Activated CD8-positive, alpha-beta T cell treated with anti-CD3 and anti-CD28 coated beads, Interleukin-2, amount 10 ng/mL, durations not matched to agents 7 days and 5 days (primary cell): Measurements from ENCODE around the gene SCAMP1. TPM values are rescaled to one million over a fixed set of nuclear protein-coding genes. Genes with fewer than 3 reads are reported as not detected.

Experiments used
- ATAC-seq: fragments of 150-1000 bp; cut with Tn5 transposase; one replicate; pipeline ENCODE4 v1.10.0; 2021; ENCODE audit warnings: moderate library complexity
- CTCF ChIA-PET: fragments of 350-600 bp; sonication (Branson Sonifier 250); formaldehyde crosslinking; loops from one replicate; lab custom pipeline; 2021; ENCODE audit warnings: antibody characterized with exemption; lab: Charles Lee
- POLR2A ChIA-PET: fragments of 350-600 bp; sonication (Branson Sonifier 250); formaldehyde crosslinking; loops from one replicate; lab custom pipeline; 2021; ENCODE audit warnings: antibody characterized with exemption; lab: Charles Lee
- DNase-seq: peaks from one replicate; pipeline ENCODE4 v3.0.0-alpha.2; 2020
- H3K27ac Mint-ChIP-seq: one replicate; pipeline ENCODE4 v1.8.0; 2021; ENCODE audit warnings: mild to moderate bottlenecking, mixed read lengths
- H3K27me3 Mint-ChIP-seq: one replicate; pipeline ENCODE4 v1.8.0; 2021; ENCODE audit warnings: low read depth, mixed read lengths
- H3K36me3 Mint-ChIP-seq: one replicate; pipeline ENCODE4 v1.8.0; 2021; ENCODE audit warnings: low read depth, mixed read lengths
- H3K4me1 Mint-ChIP-seq: one replicate; pipeline ENCODE4 v1.8.0; 2021; ENCODE audit warnings: low read depth, mixed read lengths
- H3K4me3 Mint-ChIP-seq: one replicate; pipeline ENCODE4 v1.8.0; 2021; ENCODE audit warnings: mild to moderate bottlenecking, mixed read lengths
- H3K9me3 Mint-ChIP-seq: one replicate; pipeline ENCODE4 v1.8.0; 2022; ENCODE audit warnings: mixed read lengths; ENCODE audit not compliant: insufficient read depth
- total RNA-seq, 2 experiments: library from RNA; stranded (reverse); gene quantifications; one replicate each; pipeline ENCODE4 v1.2.3, GENCODE V29; 2021

SCAMP1 gene
- total RNA-seq, 2 experiments from 2014 or later: 13.5 to 13.9 TPM

- Mint-ChIP-seq H3K4me1 (peaks cover 14% of the 10 kb centered on the region), H3K27ac (no peak overlapping the region), H3K27me3 (peaks cover 61% of the 10 kb centered on the region), H3K9me3 (no peaks in the 10 kb centered on the region), H3K36me3 (no peaks in the 10 kb centered on the region), H3K4me3 (peak overlapping the region; percentile 74)
- ATAC-seq (peak; percentile 82), DNase-seq (peak; percentile 33)
- ChIA-PET CTCF (interaction anchor here (1.0 to 1.7 kb wide), 2 partner anchors 23 to 42 kb away, joined by 5 to 6 read pairs; no protein-coding TSS in a partner anchor), POLR2A (no interaction called here)
Observed at GRCh38 chr5:78509884-78510769, 149.7 kb downstream of the SCAMP1 start.

- no peak for ATAC-seq
Observed at GRCh38 chr5:78511121-78511906, 150.9 kb downstream of the SCAMP1 start.

DNA sequence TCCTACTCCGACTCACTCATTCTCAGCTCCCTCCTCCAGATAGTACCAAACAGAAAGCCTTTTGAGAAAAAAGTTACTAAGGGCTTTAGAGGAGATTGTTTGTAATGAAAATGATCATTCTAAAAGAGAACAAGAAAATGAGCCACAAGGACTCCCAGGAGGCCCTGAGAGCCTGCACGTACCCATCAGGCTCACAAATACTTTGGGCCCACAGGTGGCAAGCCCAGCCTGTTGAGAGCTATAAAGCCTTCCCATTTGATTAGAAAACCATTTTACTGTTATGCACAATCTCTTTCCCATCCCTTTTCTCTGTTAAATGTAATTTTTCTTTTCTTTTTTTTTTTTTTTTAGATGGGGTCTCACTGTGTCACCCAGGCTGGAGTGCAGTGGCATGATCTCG lies 152.0 kb downstream of the SCAMP1 start:
- Mint-ChIP-seq H3K27me3 (peaks cover 65% of the 10 kb centered on the region), H3K4me1 (peaks cover 14% of the 10 kb centered on the region), H3K9me3 (no peaks in the 10 kb centered on the region), H3K4me3 (no peak overlapping the region), H3K27ac (no peak overlapping the region), H3K36me3 (no peaks in the 10 kb centered on the region)
- no peak for DNase-seq
- ChIA-PET POLR2A (interaction anchor here (0.8 kb wide), 1 partner anchor 218 kb away, joined by 3 read pairs; no protein-coding TSS in a partner anchor), CTCF (no interaction called here)
- ATAC-seq: no peak

More at GRCh38 chr5:78511121-78511906, 150.9 kb downstream of the SCAMP1 start:
- POLR2A ChIA-PET: interaction anchor here (0.8 kb wide), 1 partner anchor 217 kb away, joined by 3 read pairs; no protein-coding TSS in a partner anchor
- no peaks in the 10 kb centered on the region for H3K36me3 Mint-ChIP-seq
- DNase-seq: no peak
- H3K27ac Mint-ChIP-seq: no peak overlapping the region
- CTCF ChIA-PET: interaction anchor here (1.2 kb wide), 1 partner anchor 9 kb away, joined by 3 read pairs; no protein-coding TSS in a partner anchor
- peaks cover 14% of the 10 kb centered on the region for H3K4me1 Mint-ChIP-seq
- H3K4me3 Mint-ChIP-seq: no peak overlapping the region
- H3K9me3 Mint-ChIP-seq: no peaks in the 10 kb centered on the region
- peaks cover 63% of the 10 kb centered on the region for H3K27me3 Mint-ChIP-seq

GRCh38 chr5:78513441-78513840 lies 153.0 kb downstream of the SCAMP1 start:
- ATAC-seq (no peak), DNase-seq (no peak)
- H3K9me3 Mint-ChIP-seq: no peaks in the 10 kb centered on the region
- ChIA-PET CTCF (no interaction called here), POLR2A (no interaction called here)
- peaks cover 14% of the 10 kb centered on the region for H3K4me1 Mint-ChIP-seq
- H3K27ac Mint-ChIP-seq: no peak overlapping the region
- H3K27me3 Mint-ChIP-seq: peaks cover 60% of the 10 kb centered on the region
- no peak overlapping the region for H3K4me3 Mint-ChIP-seq
- no peaks in the 10 kb centered on the region for H3K36me3 Mint-ChIP-seq

DNA sequence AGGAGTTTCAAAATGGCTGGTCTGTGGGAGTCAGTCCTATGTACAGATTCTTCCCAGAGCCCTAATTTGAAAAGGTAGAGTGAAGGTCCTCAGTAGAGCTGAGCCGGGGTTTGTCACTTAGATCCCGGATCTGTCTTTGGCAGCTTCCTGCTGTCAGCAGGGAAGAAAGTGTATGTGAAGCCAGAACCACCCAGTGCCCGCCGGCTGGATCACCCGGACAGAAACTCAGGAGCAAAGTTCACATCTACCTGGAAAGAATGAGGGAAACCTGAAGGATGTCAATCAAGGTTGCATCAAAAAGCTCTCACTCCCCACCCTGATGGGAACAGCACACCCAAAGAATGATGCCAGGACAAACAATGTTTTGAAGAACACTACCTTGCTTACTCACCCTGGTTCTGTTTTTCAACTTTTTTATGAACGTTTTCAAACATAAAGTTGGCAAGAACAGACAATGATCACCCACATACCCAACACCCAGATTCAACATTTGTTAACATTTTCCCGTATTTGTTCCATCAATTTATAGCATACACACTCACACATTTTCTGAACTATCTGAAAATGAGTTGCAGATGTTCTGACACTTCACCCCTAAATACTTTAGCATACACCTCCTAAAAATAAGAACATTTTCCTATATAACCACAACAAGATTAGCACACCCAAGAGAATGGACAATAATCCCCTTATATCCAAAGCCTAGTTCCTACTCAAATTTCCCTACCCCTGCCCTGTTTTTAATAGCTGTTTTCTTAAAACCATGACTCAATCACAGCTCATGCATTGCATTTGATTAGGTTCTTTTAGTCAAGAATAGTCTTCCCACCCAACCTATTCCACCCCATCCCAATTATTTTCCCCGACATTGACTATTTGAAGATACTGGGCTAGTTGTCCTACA lies 154.3 kb downstream of the SCAMP1 start:
- Mint-ChIP-seq H3K27ac (no peak overlapping the region), H3K36me3 (no peaks in the 10 kb centered on the region), H3K4me3 (no peak overlapping the region), H3K9me3 (no peaks in the 10 kb centered on the region), H3K4me1 (peaks cover 4% of the 10 kb centered on the region), H3K27me3 (peaks cover 50% of the 10 kb centered on the region)
- ATAC-seq: no peak
- DNase-seq: no peak
- POLR2A ChIA-PET: no interaction called here
- CTCF ChIA-PET: no interaction called here

GRCh38 chr5:78515670-78516069 lies 155.3 kb downstream of the SCAMP1 start:
- no peak for ATAC-seq
- no peaks in the 10 kb centered on the region for H3K9me3 Mint-ChIP-seq
- CTCF ChIA-PET: no interaction called here
- no peak overlapping the region for H3K27ac Mint-ChIP-seq
- no peak for DNase-seq
- peaks cover 45% of the 10 kb centered on the region for H3K27me3 Mint-ChIP-seq
- H3K4me1 Mint-ChIP-seq: no peaks in the 10 kb centered on the region
- POLR2A ChIA-PET: no interaction called here
- no peak overlapping the region for H3K4me3 Mint-ChIP-seq
- H3K36me3 Mint-ChIP-seq: no peaks in the 10 kb centered on the region

DNA sequence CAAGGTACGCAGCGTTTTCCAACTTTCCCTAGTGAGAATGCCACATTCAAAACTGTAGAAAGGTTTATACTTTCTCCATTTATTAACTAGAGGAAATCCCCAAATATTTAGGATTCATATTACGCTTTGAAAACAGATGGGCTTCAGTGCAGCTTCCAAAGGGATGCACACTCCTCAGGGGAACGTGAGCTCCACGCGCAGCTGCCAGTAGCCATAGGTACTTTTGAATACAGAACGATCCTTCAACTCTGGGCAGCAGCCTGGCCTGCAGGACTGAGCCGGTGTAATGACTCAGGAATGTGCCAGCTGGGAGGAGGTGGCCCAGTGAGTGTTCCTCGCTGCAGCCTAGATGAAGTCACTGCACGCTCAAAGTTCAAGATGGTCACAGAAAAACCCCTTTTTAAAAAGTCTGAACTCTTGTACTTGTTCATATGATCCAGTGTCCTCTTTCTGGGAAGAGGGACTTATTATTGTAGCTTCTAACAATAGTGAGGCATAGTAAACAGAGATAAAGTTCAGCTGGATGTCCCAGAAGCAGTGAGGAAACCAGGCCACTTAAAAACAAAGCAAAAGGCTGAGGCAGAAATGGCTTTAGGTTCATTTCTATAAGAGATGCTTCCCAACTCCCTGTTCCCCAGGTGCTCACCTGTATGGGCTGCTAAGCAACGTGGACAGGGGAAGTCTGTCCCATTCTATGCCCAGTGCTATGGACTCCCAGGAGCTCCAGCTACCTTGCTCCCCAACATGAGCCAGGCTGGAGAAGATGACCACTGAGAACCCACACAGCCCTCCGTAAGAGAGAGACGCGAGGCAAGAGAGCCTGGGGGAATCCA lies 158.2 kb downstream of the SCAMP1 start:
- CTCF ChIA-PET: no interaction called here
- no peak overlapping the region for H3K4me3 Mint-ChIP-seq
- H3K27me3 Mint-ChIP-seq: peaks cover 32% of the 10 kb centered on the region

GRCh38 chr5:78519198-78519941 lies 159.0 kb downstream of the SCAMP1 start:
- H3K4me3 Mint-ChIP-seq: no peak overlapping the region
- ATAC-seq: no peak
- peaks cover 32% of the 10 kb centered on the region for H3K27me3 Mint-ChIP-seq
- no peaks in the 10 kb centered on the region for H3K9me3 Mint-ChIP-seq
- DNase-seq: no peak
- no peaks in the 10 kb centered on the region for H3K4me1 Mint-ChIP-seq
- H3K36me3 Mint-ChIP-seq: no peaks in the 10 kb centered on the region
- ChIA-PET CTCF (no interaction called here), POLR2A (no interaction called here)
- H3K27ac Mint-ChIP-seq: no peak overlapping the region

More for the DNA sequence above, 158.2 kb downstream of the SCAMP1 start:
- no peaks in the 10 kb centered on the region for H3K36me3 Mint-ChIP-seq
- no peak for DNase-seq
- H3K9me3 Mint-ChIP-seq: no peaks in the 10 kb centered on the region
- no peak for ATAC-seq
- POLR2A ChIA-PET: no interaction called here
- no peak overlapping the region for H3K27ac Mint-ChIP-seq
- H3K4me1 Mint-ChIP-seq: no peaks in the 10 kb centered on the region

- Mint-ChIP-seq H3K4me3 (no peak overlapping the region), H3K27ac (no peak overlapping the region), H3K4me1 (no peaks in the 10 kb centered on the region), H3K27me3 (peaks cover 22% of the 10 kb centered on the region), H3K36me3 (no peaks in the 10 kb centered on the region), H3K9me3 (no peaks in the 10 kb centered on the region)
- CTCF ChIA-PET: no interaction called here
- DNase-seq: no peak
- POLR2A ChIA-PET: no interaction called here
- ATAC-seq: no peak
Observed at GRCh38 chr5:78521455-78521854, 161.0 kb downstream of the SCAMP1 start.

GRCh38 chr5:78522476-78523260 lies 162.3 kb downstream of the SCAMP1 start:
- Mint-ChIP-seq H3K27me3 (peaks cover 17% of the 10 kb centered on the region), H3K4me3 (no peak overlapping the region), H3K36me3 (no peaks in the 10 kb centered on the region)

More at GRCh38 chr5:78522476-78523260, 162.3 kb downstream of the SCAMP1 start:
- no peaks in the 10 kb centered on the region for H3K4me1 Mint-ChIP-seq
- DNase-seq: no peak
- POLR2A ChIA-PET: no interaction called here
- CTCF ChIA-PET: no interaction called here
- H3K27ac Mint-ChIP-seq: no peak overlapping the region
- no peaks in the 10 kb centered on the region for H3K9me3 Mint-ChIP-seq
- no peak for ATAC-seq
